Esophagus (tissue), 2 donors: ENCODE results near the gene MARK2. TPM values are rescaled to one million over a fixed set of nuclear protein-coding genes. Genes with fewer than 3 reads are reported as not detected.

Source experiments
- H3K27ac ChIP-seq, 2 donors: one replicate each; pipeline ENCODE4 v1.5.1; 2013; ENCODE audit warnings: low read depth in 2 of 2, mild to moderate bottlenecking in 2 of 2, inconsistent platforms in 1 of 2, low read length in 1 of 2, moderate library complexity in 1 of 2
- H3K27me3 ChIP-seq, 2 donors: one replicate each; pipeline ENCODE4 v1.6.1; 2013; ENCODE audit warnings: low read length in 2 of 2, control low read depth in 1 of 2, mild to moderate bottlenecking in 1 of 2; ENCODE audit not compliant: insufficient read depth in 2 of 2, control insufficient read depth in 1 of 2
- H3K36me3 ChIP-seq, 2 donors: one replicate each; pipeline ENCODE4 v1.6.1; 2013; ENCODE audit warnings: low read length in 1 of 2; ENCODE audit not compliant: control insufficient read depth in 2 of 2, insufficient read depth in 2 of 2
- H3K4me1 ChIP-seq, 2 donors: one replicate each; pipeline ENCODE4 v1.6.1; 2013; ENCODE audit warnings: low read length in 1 of 2; ENCODE audit not compliant: control insufficient read depth in 2 of 2, insufficient read depth in 2 of 2
- H3K4me3 ChIP-seq, 2 donors: one replicate each; pipeline ENCODE4 v1.5.1; 2013; ENCODE audit warnings: low read length in 2 of 2, mild to moderate bottlenecking in 2 of 2, low read depth in 1 of 2, moderate library complexity in 1 of 2
- H3K9me3 ChIP-seq, 2 donors: one replicate each; pipeline ENCODE4 v1.6.1; 2013; ENCODE audit warnings: mild to moderate bottlenecking in 2 of 2, low read depth in 1 of 2, low read length in 1 of 2, moderate library complexity in 1 of 2; ENCODE audit not compliant: control insufficient read depth in 2 of 2, insufficient read depth in 1 of 2
- whole genome bisulfite sequencing, 2 donors: extraction: QIAGEN DNeasy Blood & Tissue Kit; methylation state at CpG; one replicate each; pipeline ENCODE4 v1.1.7; 2013; 5-methylcytosine and 5-hydroxymethylcytosine counted together
- polyA plus RNA-seq, 2 donors: library from polyadenylated mRNA; stranded (reverse); fragments of 200-250 nt; gene quantifications; one replicate each; pipeline ENCODE4 v1.2.3, GENCODE V29; 2013
- donor health status: healthy with polysubstance abuse.
- donor health status: Bipolar disorder and iron deficiency.

MARK2 gene
- polyA plus RNA-seq, 2 donors: 29.5 to 29.9 TPM

GRCh38 chr11:63929616-63930015 is 90.7 kb downstream of the MARK2 start:
- 84 to 90% methylated on average over 5 of the region's 5 CpGs for WGBS, 2 donors
- Histone ChIP-seq H3K4me1 (no peaks in the 10 kb centered on the region), H3K9me3 (no peaks in the 10 kb centered on the region), H3K4me3 (no peak overlapping the region), H3K36me3 (no peaks in the 10 kb centered on the region), H3K27me3 (no peaks in the 10 kb centered on the region), H3K27ac (no peak overlapping the region)

GRCh38 chr11:63931045-63931444 is 92.1 kb downstream of the MARK2 start:
- H3K9me3 ChIP-seq: no peaks in the 10 kb centered on the region
- no peaks in the 10 kb centered on the region for H3K27me3 ChIP-seq
- 68 to 74% methylated on average over 6 of the region's 6 CpGs for WGBS, 2 donors
- H3K36me3 ChIP-seq: no peaks in the 10 kb centered on the region
- no peaks in the 10 kb centered on the region for H3K4me1 ChIP-seq
- H3K27ac ChIP-seq: no peak overlapping the region
- H3K4me3 ChIP-seq: no peak overlapping the region

DNA sequence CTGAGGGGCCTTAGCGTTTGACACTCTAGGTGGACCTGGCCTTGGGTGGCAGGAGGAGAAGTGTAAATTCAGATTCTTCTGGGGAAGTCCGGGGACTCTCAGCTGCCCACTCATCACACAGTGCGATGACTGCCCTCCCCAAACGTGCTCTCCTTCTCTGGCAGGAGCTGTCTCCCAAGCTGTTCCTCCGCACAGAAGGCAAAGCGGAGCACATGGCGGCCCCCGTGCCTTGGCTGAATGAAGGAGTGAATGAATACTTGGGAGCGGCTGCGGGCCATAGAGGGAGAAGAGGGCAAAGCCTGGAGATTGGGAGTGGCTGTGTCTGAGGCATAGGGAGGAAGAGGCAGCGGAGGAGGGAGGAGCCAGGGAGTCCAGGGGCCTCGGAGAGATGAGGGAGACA is 93.0 kb downstream of the MARK2 start:
- H3K4me1 ChIP-seq: no peaks in the 10 kb centered on the region
- no peaks in the 10 kb centered on the region for H3K27me3 ChIP-seq
- no peaks in the 10 kb centered on the region for H3K36me3 ChIP-seq
- no peaks in the 10 kb centered on the region for H3K9me3 ChIP-seq
- H3K4me3 ChIP-seq: no peak overlapping the region
- 80 to 81% methylated on average over 12 of the region's 12 CpGs for WGBS, 2 donors
- no peak overlapping the region for H3K27ac ChIP-seq

- no peak overlapping the region for H3K4me3 ChIP-seq
- 21 to 52% methylated on average over 1 of the region's 1 CpG for WGBS, 2 donors
- H3K27me3 ChIP-seq: no peaks in the 10 kb centered on the region
- H3K4me1 ChIP-seq: no peaks in the 10 kb centered on the region
- no peaks in the 10 kb centered on the region for H3K36me3 ChIP-seq
- H3K27ac ChIP-seq: no peak overlapping the region
- H3K9me3 ChIP-seq: no peaks in the 10 kb centered on the region
Observed at GRCh38 chr11:63933459-63933858, 94.5 kb downstream of the MARK2 start.

- WGBS, 2 donors: 21 to 25% methylated on average over 30 of the region's 30 CpGs
- H3K4me3 ChIP-seq: peak overlapping the region; percentile 77 to 82
- no peaks in the 10 kb centered on the region for H3K27me3 ChIP-seq
- H3K36me3 ChIP-seq: no peaks in the 10 kb centered on the region
- H3K9me3 ChIP-seq: no peaks in the 10 kb centered on the region
- H3K27ac ChIP-seq: peak overlapping the region in 1 of 2 donors; percentile 57
- H3K4me1 ChIP-seq: peaks cover 0 to 4% of the 10 kb centered on the region in 2 donors
Observed at GRCh38 chr11:63937713-63938478, 99.0 kb downstream of the MARK2 start.

DNA sequence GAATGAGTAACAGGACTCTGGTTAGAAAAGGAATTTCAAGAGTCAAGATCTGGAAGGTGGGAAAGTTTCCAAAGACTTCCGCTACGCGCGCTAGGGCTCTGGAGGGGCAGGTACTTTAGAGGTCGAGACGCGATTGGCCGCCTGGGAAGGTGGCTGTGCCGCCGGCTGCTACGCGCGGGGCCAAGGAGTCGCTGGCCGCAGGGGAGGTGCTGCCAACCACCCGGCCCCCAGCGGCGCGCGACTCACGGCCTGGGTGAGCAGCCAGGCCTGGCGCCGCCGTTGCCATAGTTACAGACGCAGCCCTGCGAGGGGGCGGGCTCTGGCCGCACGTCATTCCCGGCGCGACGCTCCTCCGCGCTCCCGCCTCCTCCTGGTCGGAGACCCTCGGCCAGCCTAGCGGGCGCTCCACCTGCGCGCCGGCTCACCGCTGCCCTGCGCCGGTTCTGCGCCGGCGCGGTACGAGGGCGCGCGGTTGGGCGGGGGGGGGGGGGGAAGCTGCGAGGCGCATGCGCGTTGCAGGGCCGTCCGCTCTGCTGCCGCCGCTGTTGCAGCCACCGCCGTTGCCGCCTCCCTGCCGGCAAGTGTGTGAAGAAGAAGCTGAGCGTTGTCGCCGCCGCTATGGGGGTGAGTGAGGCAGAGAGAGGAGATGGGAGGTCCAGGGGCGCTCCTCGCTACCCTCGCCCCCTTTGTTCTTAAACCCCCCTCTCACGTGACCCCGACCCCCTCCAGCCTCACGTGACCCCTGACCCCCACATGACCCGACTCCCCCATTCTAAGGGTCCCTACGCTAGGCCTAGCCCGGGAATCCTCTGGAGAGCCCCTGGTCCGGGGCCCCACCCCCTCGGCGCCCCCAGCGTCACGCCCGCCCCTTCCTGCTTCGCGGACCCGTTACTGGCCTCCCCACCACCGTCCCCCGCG is 99.8 kb downstream of the MARK2 start, which contains the start of gene NAA40:
Gene NAA40 (plus strand): TSS at position 524 of the 918 bp plus-strand sequence. CDS start 95 bp downstream, at position 619.
- Histone ChIP-seq H3K4me1 (peaks cover 0 to 7% of the 10 kb centered on the region in 2 donors), H3K27ac (peak within 1 kb of the TSS; percentile 38 to 88), H3K36me3 (peaks cover 0 to 3% of the 10 kb centered on the region in 2 donors), H3K4me3 (peak within 1 kb of the TSS; percentile 77 to 82), H3K27me3 (no peaks in the 10 kb centered on the region), H3K9me3 (no peaks in the 10 kb centered on the region)
- 0% methylated on average over 68 to 90 of the region's 92 CpGs for WGBS, 2 donors

DNA sequence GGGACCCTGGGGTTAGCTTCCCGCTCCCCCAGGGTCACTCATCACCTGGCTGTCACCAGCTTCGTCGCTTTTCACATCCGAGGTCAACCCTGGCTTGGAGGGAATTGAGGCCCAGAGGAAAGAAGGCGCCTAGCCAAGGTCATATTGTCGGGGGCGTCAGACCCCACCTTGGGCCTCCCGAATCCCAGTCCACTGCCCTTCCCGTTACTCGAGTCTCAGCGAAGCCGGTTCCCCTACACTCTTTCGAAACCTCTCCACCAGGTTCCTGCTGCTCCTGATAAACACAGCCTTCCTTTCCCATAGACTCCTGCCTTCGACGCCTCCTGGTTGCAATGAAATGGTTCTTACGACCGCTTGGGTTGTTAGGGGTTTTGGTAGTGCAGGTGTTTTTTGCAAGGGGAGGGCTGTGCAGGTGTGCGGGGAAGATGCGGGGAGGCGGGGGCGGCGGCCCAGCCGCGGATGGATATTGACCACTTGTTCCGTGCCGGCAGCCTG is 100.5 kb downstream of the MARK2 start:
- Histone ChIP-seq H3K27me3 (no peaks in the 10 kb centered on the region), H3K4me3 (peak overlapping the region; percentile 77 to 82), H3K9me3 (no peaks in the 10 kb centered on the region), H3K36me3 (peaks cover 0 to 3% of the 10 kb centered on the region in 2 donors), H3K27ac (peak overlapping the region in 1 of 2 donors; percentile 88), H3K4me1 (peaks cover 0 to 7% of the 10 kb centered on the region in 2 donors)
- 3% methylated on average over 26 of the region's 26 CpGs for WGBS, 2 donors

GRCh38 chr11:63940786-63941185 is 101.9 kb downstream of the MARK2 start:
- 71 to 77% methylated on average over 6 of the region's 6 CpGs for WGBS, 2 donors
- Histone ChIP-seq H3K4me3 (no peak overlapping the region), H3K27ac (no peak overlapping the region), H3K9me3 (no peaks in the 10 kb centered on the region), H3K27me3 (no peaks in the 10 kb centered on the region), H3K4me1 (peaks cover 0 to 17% of the 10 kb centered on the region in 2 donors), H3K36me3 (peaks cover 0 to 3% of the 10 kb centered on the region in 2 donors)

GRCh38 chr11:63941901-63942300 is 103.0 kb downstream of the MARK2 start:
- H3K4me1 ChIP-seq: peaks cover 0 to 17% of the 10 kb centered on the region in 2 donors
- H3K9me3 ChIP-seq: no peaks in the 10 kb centered on the region
- H3K27ac ChIP-seq: no peak overlapping the region
- peaks cover 0 to 9% of the 10 kb centered on the region in 2 donors for H3K36me3 ChIP-seq
- H3K4me3 ChIP-seq: no peak overlapping the region
- WGBS, 2 donors: 79 to 83% methylated on average over 4 of the region's 4 CpGs
- no peaks in the 10 kb centered on the region for H3K27me3 ChIP-seq
